Smooth muscle cell (in vitro differentiated cells): ENCODE data around the gene GDF10. TPM values are rescaled to one million over a fixed set of nuclear protein-coding genes. Genes with fewer than 3 reads are reported as not detected.

Experiments
- DNase-seq: peaks from one replicate; lab custom pipeline; 2025; ENCODE audit not compliant: unreplicated experiment; lab: John Stamatoyannopoulos, UW
- H2AFZ ChIP-seq: fragments of 200-600 bp; sonication (generic); 2 replicates; pipeline ENCODE4 v1.6.0; 2016; ENCODE audit warnings: antibody characterized with exemption, low read depth, mild to moderate bottlenecking
- H3F3A ChIP-seq: fragments of 200-600 bp; sonication (generic); 2 replicates; pipeline ENCODE4 v1.6.0; 2017; ENCODE audit warnings: antibody characterized with exemption, low read depth
- H3K27ac ChIP-seq: fragments of 200-600 bp; sonication (generic); 2 replicates; pipeline ENCODE4 v1.5.1; 2016; ENCODE audit warnings: low read depth, mild to moderate bottlenecking
- H3K27me3 ChIP-seq: fragments of 200-600 bp; sonication (generic); 2 replicates; pipeline ENCODE4 v1.6.1; 2016; ENCODE audit warnings: low read depth, mild to moderate bottlenecking
- H3K36me3 ChIP-seq: fragments of 200-600 bp; sonication (generic); 2 replicates; pipeline ENCODE4 v1.5.1; 2016; ENCODE audit warnings: low read depth
- H3K4me1 ChIP-seq: fragments of 200-600 bp; sonication (generic); 2 replicates; pipeline ENCODE4 v1.5.1; 2016; ENCODE audit warnings: low read depth
- H3K4me2 ChIP-seq: fragments of 200-600 bp; sonication (generic); 2 replicates; pipeline ENCODE4 v1.6.0; 2016; ENCODE audit warnings: mild to moderate bottlenecking
- H3K4me3 ChIP-seq: fragments of 200-600 bp; sonication (generic); 2 replicates; pipeline ENCODE4 v1.5.1; 2016; ENCODE audit warnings: mild to moderate bottlenecking
- H3K79me2 ChIP-seq: fragments of 200-600 bp; sonication (generic); 2 replicates; pipeline ENCODE4 v1.6.0; 2016; ENCODE audit warnings: low read depth, mild to moderate bottlenecking
- H3K9ac ChIP-seq: fragments of 200-600 bp; sonication (generic); 2 replicates; pipeline ENCODE4 v1.6.0; 2016; ENCODE audit warnings: low read depth
- H3K9me3 ChIP-seq: fragments of 200-600 bp; sonication (generic); replicated peaks from 2 replicates; pipeline ENCODE4 v1.5.1; 2016; ENCODE audit warnings: low read depth
- H4K20me1 ChIP-seq: fragments of 200-600 bp; sonication (generic); 2 replicates; pipeline ENCODE4 v1.6.0; 2016; ENCODE audit warnings: low read depth
- WGBS: methylation state at CpG from one replicate; pipeline ENCODE4 v1.1.7; 2016; ENCODE audit warnings: low lambda C conversion rate; 5-methylcytosine and 5-hydroxymethylcytosine counted together
- polyA plus RNA-seq: library from polyadenylated mRNA; unstranded; fragments of >200 nt; fragmentation: Nextera tagmentation; extraction: Ambion mirVana; gene quantifications from 2 replicates; pipeline ENCODE4 v1.2.1, GENCODE V29; 2016
- total RNA-seq: library from RNA; depleted of rRNA; stranded (reverse); fragments of >200 nt; gene quantifications from 2 replicates; pipeline ENCODE4 v1.2.3, GENCODE V29; 2014
- TF ChIP-seq, protein P1 (sequence below): fragments of 200-600 bp; sonication (generic); IDR thresholded peaks from 2 replicates; pipeline ENCODE4 v1.5.1; 2017; ENCODE audit warnings: borderline replicate concordance, mild to moderate bottlenecking, antibody characterized with exemption; ENCODE audit not compliant: insufficient read depth, poor library complexity, severe bottlenecking

GDF10 gene
- total and polyA plus RNA-seq, 2 experiments from 2014 or later, result 0.58 to 1.5 TPM

DNA sequence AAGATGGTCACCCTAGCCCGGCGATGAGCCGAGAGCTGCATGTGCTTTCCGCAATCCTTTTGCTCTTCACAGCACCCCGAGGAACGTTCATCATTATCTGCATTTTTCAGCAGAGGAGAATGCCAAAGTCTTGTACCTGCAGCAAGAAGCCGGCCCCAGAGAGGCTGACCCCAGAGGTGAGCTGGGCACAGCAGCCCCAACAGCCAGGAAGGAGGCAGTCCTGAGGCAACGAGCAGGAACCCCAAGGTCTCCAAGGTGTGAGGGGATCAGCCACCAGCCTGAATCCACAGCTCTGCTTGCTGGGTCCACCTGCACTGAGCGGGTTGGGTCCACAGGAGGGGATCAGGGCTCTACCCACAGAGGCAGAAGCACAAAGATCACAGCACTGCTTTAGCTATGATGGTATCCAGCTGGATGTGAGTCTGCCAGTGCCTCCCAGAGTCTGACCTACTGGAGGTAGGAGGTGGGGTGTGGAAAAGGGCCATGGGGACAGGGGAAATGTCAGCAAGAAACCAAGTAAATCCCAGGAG is 16.8 kb upstream of the GDF10 start:
- TF ChIP-seq, protein P1, sequence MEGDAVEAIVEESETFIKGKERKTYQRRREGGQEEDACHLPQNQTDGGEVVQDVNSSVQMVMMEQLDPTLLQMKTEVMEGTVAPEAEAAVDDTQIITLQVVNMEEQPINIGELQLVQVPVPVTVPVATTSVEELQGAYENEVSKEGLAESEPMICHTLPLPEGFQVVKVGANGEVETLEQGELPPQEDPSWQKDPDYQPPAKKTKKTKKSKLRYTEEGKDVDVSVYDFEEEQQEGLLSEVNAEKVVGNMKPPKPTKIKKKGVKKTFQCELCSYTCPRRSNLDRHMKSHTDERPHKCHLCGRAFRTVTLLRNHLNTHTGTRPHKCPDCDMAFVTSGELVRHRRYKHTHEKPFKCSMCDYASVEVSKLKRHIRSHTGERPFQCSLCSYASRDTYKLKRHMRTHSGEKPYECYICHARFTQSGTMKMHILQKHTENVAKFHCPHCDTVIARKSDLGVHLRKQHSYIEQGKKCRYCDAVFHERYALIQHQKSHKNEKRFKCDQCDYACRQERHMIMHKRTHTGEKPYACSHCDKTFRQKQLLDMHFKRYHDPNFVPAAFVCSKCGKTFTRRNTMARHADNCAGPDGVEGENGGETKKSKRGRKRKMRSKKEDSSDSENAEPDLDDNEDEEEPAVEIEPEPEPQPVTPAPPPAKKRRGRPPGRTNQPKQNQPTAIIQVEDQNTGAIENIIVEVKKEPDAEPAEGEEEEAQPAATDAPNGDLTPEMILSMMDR, result no peak
- no peak for DNase-seq
- H4K20me1 ChIP-seq, result no peaks in the 10 kb centered on the region
- peaks cover 14% of the 10 kb centered on the region for H3K27me3 ChIP-seq
- WGBS, result 85% methylated on average over 9 of the region's 9 CpGs
- H3K27ac ChIP-seq, result no peak overlapping the region
- H3K4me3 ChIP-seq, result no peak overlapping the region
- no peaks in the 10 kb centered on the region for H3K9me3 ChIP-seq
- H3F3A ChIP-seq, result no peaks in the 10 kb centered on the region
- no peaks in the 10 kb centered on the region for H3K4me1 ChIP-seq
- H3K36me3 ChIP-seq, result no peaks in the 10 kb centered on the region
- H2AFZ ChIP-seq, result no peak overlapping the region
- H3K9ac ChIP-seq, result no peak overlapping the region
- no peaks in the 10 kb centered on the region for H3K79me2 ChIP-seq
- no peak overlapping the region for H3K4me2 ChIP-seq

DNA sequence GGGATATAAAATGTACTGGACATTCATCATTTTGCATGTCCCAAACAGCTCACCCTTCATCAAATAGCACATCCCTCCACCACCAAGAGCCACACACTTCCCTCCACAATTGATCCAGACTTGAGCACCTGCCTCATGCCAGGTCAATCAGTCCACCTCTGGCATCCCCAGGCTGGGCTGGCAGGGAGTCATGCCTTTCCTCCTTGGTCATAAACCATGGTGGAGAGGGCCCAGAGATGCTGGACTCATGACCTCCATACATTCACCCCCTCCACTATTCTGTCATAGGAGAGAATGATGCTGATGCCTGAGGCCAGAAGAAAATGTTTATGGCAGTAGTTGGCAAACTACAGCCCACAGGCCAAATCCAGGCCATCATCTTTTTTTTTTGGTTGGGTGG is 16.1 kb upstream of the GDF10 start:
- DNase-seq, result no peak
- H3K27ac ChIP-seq, result no peak overlapping the region
- H3K9ac ChIP-seq, result no peak overlapping the region
- no peak overlapping the region for H3K4me2 ChIP-seq
- no peaks in the 10 kb centered on the region for H3K4me1 ChIP-seq
- H3K4me3 ChIP-seq, result no peak overlapping the region
- no peaks in the 10 kb centered on the region for H3K9me3 ChIP-seq
- peaks cover 14% of the 10 kb centered on the region for H3K27me3 ChIP-seq
- H3K36me3 ChIP-seq, result no peaks in the 10 kb centered on the region
- no peaks in the 10 kb centered on the region for H3F3A ChIP-seq
- no peaks in the 10 kb centered on the region for H3K79me2 ChIP-seq
- TF ChIP-seq, protein P1, result no peak
- H2AFZ ChIP-seq, result no peak overlapping the region
- no peaks in the 10 kb centered on the region for H4K20me1 ChIP-seq

DNA sequence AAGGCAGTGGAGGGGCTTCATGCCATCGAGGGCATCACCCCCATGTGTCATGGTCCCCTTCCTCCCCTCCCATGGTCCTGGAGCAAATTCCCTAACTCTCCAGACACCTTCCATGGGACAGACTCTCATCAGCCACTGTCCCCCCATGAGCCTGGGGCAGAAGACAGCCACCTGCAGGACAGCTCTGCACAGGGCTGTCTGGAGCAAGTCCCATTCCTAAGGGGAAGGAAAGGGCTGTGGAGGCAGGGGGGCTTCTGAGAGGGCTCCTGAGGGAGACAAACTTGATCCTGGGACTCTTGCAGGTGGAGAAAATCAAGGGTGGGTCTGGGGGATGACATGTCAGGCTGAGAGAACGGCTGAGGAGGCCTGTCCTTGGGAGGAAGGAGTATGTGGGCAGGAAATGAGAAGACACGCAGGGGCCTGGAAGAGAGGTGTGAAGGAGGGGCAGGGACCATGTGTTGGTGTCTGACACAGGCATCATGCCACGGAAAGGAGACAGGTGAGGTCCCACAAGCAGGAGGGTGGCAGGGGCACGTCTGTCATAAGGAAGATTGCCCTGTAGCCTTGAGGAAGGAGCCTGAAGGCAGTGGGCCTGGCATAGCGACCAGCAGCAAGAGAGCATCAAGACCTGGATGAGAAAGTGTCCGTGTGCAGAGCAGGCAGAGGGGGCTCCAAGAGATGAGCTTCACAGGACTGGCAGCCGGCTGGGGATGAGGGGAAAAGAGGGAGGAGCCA is 14.4 kb upstream of the GDF10 start:
- Histone ChIP-seq H4K20me1 (no peaks in the 10 kb centered on the region), H3K9ac (no peak overlapping the region), H2AFZ (no peak overlapping the region), H3K79me2 (no peaks in the 10 kb centered on the region), H3K36me3 (no peaks in the 10 kb centered on the region), H3K4me1 (no peaks in the 10 kb centered on the region), H3K4me2 (no peak overlapping the region), H3K27ac (no peak overlapping the region), H3K27me3 (peaks cover 16% of the 10 kb centered on the region), H3K9me3 (no peaks in the 10 kb centered on the region), H3F3A (no peaks in the 10 kb centered on the region), H3K4me3 (no peak overlapping the region)
- WGBS, result 77% methylated on average over 8 of the region's 8 CpGs
- TF ChIP-seq, protein P1, result no peak
- no peak for DNase-seq

DNA sequence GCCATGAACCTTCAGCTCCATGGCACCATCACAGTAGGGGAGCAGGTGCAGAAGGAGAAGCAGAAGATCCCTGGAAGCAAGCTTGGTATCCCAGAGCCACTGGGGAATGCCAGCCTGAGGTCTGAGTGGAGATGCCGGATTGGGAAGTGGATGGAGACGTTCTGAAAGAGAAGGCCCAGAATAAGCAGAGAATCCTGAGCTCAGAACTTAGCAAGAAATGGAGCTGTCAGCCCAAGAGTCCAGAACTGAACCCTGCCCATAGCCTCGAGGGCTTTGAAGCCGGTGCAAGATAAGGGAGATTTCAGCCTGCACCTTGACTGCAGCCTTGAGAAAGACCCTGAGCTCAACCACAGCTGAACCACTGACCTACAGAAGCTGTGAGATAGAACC is 13.9 kb upstream of the GDF10 start:
- H3K9ac ChIP-seq, result no peak overlapping the region
- H3K4me2 ChIP-seq, result no peak overlapping the region
- H3K4me3 ChIP-seq, result no peak overlapping the region
- TF ChIP-seq, protein P1, result no peak
- no peaks in the 10 kb centered on the region for H3K9me3 ChIP-seq
- H3K27ac ChIP-seq, result no peak overlapping the region
- peaks cover 18% of the 10 kb centered on the region for H3K27me3 ChIP-seq
- no peaks in the 10 kb centered on the region for H3F3A ChIP-seq
- H4K20me1 ChIP-seq, result no peaks in the 10 kb centered on the region
- H3K79me2 ChIP-seq, result no peaks in the 10 kb centered on the region
- H3K4me1 ChIP-seq, result no peaks in the 10 kb centered on the region
- no peaks in the 10 kb centered on the region for H3K36me3 ChIP-seq
- DNase-seq, result no peak
- 86% methylated on average over 4 of the region's 4 CpGs for WGBS
- no peak overlapping the region for H2AFZ ChIP-seq
